AG09319 (cell line): ENCODE measurements around the gene STAM2.
"Not testable (repeated sequence)": the region's sequence is repeated elsewhere in the genome, so short reads cannot be mapped to it uniquely, and the experiment has no call there.

Source experiments
- DNase-seq: peaks from one replicate; pipeline ENCODE4 v3.0.0-alpha.2; 2010; ENCODE audit warnings: low read depth; ENCODE audit errors: extremely low read depth
- TF ChIP-seq, protein P1 (sequence below): IDR thresholded peaks from 2 replicates; pipeline ENCODE4 v1.5.1; 2011; ENCODE audit warnings: low read depth, mild to moderate bottlenecking, inconsistent platforms, low read length, moderate library complexity

The STAM2 gene

DNA sequence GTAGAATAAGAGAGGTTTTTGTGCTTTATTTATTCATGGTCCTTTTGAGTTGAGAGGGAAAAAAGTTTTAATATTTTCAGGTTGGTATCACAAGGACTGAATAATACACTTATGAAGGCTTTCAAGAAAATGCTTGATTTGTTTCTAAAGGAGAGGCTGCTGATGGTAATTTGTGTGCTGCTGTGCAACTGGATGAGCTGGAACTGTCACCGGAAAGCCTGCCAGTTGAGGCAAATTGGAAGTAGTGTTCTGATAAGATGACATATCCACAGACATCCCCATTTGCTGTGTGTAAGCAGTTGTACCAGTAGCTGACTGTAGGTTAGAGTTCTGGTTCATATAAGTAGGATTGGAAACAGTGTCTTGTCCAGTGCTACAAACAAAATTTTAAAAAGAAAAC lies 55.1 kb downstream of the STAM2 start:
- DNase-seq: no peak
- TF ChIP-seq, protein P1, sequence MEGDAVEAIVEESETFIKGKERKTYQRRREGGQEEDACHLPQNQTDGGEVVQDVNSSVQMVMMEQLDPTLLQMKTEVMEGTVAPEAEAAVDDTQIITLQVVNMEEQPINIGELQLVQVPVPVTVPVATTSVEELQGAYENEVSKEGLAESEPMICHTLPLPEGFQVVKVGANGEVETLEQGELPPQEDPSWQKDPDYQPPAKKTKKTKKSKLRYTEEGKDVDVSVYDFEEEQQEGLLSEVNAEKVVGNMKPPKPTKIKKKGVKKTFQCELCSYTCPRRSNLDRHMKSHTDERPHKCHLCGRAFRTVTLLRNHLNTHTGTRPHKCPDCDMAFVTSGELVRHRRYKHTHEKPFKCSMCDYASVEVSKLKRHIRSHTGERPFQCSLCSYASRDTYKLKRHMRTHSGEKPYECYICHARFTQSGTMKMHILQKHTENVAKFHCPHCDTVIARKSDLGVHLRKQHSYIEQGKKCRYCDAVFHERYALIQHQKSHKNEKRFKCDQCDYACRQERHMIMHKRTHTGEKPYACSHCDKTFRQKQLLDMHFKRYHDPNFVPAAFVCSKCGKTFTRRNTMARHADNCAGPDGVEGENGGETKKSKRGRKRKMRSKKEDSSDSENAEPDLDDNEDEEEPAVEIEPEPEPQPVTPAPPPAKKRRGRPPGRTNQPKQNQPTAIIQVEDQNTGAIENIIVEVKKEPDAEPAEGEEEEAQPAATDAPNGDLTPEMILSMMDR: no peak

DNA sequence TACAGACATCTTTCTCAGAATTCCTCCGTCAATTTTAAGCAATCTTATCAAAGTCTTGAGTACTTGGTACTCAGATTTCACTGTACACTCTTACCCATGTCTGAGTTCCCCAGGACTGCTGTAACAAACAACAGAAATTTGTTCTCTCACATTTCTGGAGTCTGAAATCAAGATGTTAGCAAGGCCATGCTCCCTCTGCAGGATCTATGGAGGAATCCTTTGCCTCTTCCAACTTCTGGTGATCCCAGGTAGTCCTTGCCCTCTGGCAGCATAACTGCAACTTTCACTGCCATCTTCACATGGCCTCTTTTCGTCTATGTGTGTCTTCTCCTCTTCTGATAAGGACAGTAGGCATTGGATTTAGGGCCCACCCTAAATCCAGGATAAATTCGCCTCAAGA lies 59.6 kb downstream of the STAM2 start:
- DNase-seq: no peak
- TF ChIP-seq, protein P1: no peak

DNA sequence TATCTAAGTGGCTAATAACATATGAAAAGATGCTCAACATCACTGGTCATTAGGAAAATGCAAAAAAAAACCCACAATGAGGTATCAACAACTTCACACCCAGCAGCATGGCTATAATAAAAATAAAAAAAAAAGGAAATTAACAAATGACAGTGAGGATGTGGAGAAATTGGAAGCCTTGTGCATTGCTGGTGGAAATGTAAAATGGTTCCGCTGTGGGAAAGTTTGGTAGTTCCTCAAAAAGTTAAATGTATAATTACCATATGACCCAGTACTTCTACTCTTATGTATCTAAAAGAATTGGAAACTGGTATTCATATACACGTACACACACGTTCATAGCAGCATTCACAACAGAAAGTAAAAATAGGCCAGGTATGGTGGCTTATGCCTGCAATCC lies 61.2 kb downstream of the STAM2 start:
- no peak for DNase-seq
- TF ChIP-seq, protein P1: no peak

DNA sequence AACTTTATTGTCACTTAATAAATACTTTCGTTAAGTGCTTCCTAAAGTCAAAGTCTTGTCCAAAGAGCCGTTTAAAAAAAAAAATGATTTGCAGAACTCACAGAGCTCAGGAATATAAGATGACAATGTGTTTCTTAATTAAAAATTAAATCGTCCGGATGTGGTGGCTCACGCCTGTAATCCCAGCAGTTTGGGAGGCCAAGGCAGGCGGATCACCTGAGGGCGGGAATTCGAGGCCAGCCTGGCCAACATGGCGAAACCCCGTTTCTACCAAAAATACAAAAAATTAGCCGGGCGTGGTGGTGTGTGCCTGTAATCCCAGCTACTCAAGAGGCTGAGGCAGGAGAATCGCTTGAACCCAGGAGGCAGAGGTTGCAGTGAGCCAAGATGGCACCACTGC lies 68.4 kb downstream of the STAM2 start:
- DNase-seq: not testable (repeated sequence)

DNA sequence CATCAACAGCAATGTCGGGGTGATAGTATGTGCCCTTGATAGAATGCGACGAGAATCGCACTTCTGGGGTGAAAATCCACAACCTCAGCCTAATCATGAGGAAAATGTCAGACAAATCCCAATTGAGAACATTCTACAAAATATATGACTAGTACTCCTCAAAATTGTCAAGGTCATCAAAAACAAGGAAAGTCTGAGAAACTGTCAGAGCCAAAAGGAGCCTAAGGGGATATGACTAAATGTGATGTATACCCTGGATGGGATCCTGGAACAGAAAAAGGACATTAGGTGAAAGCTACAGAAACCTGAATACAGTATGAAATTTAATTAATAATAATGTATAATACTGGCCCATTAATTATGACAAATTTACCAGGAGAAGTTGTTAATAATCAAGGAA lies 69.1 kb downstream of the STAM2 start:
- TF ChIP-seq, protein P1: no peak
- DNase-seq: no peak

DNA sequence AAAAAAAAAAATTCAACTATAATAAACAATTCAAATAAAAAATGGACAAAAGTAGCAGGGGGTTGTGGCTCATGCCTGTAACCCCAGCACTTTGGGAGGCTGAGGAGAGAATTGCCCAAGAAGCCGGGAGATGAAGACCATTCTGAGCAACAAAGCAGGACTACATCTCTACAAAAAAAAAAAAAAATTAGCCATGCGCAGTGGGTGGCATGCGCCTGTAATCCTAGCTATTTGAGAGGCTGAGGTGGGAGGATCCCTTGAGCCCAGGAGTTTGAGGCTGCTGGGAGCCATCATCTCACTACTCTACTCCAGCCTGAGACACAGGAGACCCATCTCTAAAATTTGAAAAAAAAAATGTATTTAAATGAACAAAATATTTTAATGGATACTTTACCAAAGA lies 72.3 kb downstream of the STAM2 start:
- no peak for DNase-seq
- TF ChIP-seq, protein P1: no peak

DNA sequence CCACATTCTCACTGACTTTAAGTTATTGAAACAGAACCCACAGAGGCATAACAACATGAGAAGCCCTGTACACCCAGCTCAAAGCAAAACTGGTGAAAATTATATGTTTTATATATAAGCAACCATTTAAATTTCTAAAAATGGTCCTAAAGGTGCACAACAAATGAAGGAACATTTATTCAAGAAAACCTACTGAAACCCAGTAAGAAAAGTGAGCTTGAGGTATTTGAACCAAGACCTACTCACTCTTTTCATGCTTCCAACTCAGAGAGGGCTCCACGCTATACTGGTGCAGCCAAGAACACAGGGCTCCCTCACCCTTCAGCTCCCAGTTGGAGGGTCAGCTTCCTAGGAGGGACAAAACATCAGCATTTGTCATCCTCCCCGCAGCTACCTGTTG lies 74.6 kb downstream of the STAM2 start:
- DNase-seq: no peak
- TF ChIP-seq, protein P1: no peak

DNA sequence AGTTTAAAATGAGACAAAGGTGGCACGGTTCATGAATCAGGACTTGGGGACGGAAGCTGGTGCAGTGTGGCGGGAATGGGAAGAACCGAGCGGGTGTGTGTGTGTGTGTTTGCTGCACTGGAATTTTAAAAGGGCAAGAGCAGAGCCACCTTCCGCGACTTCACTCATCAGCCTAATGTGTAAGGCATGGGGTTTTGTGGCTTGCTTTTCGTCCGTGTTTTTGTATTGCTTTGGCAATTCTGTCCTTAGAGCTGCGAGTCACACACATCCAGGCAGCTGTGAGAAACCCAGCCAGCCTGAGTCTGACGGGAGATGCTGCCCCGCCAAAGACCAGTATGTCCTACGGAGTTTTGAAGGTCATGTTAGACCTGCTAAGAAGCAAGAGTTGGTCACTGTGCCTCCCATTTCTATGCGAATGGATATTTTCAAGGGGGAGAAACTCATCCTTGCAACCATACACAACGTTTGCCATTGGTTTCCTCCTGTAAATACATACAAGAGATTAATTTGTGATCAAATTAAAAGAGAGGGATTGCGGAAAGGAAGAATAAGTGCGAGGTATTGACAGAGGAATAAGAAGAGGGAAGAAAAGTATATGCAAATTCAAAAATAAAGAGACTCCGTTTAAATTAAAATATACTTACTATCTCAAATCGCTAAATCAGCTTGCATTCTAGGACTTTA lies 76.1 kb downstream of the STAM2 start:
- no peak for DNase-seq
- TF ChIP-seq, protein P1: no peak
